Measurements from ENCODE around the gene CCDC17. TPM values are rescaled to one million over a fixed set of nuclear protein-coding genes. Genes with fewer than 3 reads are reported as not detected.

The CCDC17 gene
- total RNA-seq, 4 donors from 2014 or later, result 1.0 to 4.1 (median 1.3) TPM; not detected in 1

DNA sequence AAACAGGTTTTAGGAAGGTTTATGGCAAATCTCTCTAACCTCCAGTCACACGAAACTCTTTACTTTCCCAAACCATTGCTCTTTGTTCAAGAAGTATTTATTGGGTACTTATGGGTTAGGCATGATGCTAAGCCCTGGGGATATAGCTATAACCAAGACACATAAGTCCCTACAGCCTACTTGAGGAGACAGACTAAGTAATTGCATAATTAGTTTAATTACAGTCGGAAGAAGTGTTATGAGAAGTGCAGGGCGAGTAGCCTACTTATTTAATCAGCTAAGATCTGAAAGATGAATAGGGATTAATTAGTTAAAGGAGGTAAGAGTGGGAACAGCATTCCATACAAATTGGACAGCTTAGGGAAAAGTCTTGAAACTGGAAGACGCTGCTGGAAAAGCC, 53.2 kb downstream of the CCDC17 start:
- TF ChIP-seq CTCF (IDR thresholded peaks at IDR 0.05; ENCODE audit: low read depth), result no peak

Small RNAs within 50 kb of the gene (small RNA-seq; reads per million reads assigned to genes)
- gene AL355480.1 (not detected), gene AL355480.2 (not detected), gene AL355480.3 (not detected), gene AL355480.4 (not detected)

Other genes with a start within 250 kb of the CCDC17 start
- gene TESK2, start 132.9 kb downstream of the CCDC17 start, total RNA-seq, result 10 to 100 TPM in 1 of 4 donors, 1 to 10 TPM in 3; 2.8 to 10.7 (median 6.5) TPM
- gene CCDC163, start 124.0 kb downstream of the CCDC17 start, total RNA-seq, result under 1 TPM in 2 of 4 donors, not detected in 2; 0.49 to 0.68 TPM
- gene MMACHC, start 123.8 kb downstream of the CCDC17 start, total RNA-seq, result 1 to 10 TPM in 3 of 4 donors, under 1 TPM in 1; 0.88 to 4.2 (median 2.8) TPM
- 100 to 1,000 TPM; 159 to 328 (median 216) TPM for gene PRDX1, start 102.2 kb downstream of the CCDC17 start, total RNA-seq
- gene AKR1A1, start 73.2 kb downstream of the CCDC17 start, total RNA-seq, result 10 to 100 TPM; 57.8 to 91.3 (median 82.1) TPM
- 100 to 1,000 TPM in 1 of 4 donors, 10 to 100 TPM in 3; 43.0 to 106 (median 79.2) TPM for gene NASP, start 40.0 kb downstream of the CCDC17 start, total RNA-seq
- gene GPBP1L1, start 62.5 kb upstream of the CCDC17 start, total RNA-seq, result 100 to 1,000 TPM in 3 of 4 donors, 10 to 100 TPM in 1; 85.3 to 124 (median 109) TPM
- 10 to 100 TPM; 17.0 to 29.4 (median 18.4) TPM for gene TMEM69, start 64.1 kb upstream of the CCDC17 start, total RNA-seq
- gene IPP, start 126.6 kb upstream of the CCDC17 start, total RNA-seq, result 10 to 100 TPM in 2 of 4 donors, 1 to 10 TPM in 2; 7.3 to 11.4 (median 10.1) TPM
- gene MAST2, start 179.6 kb upstream of the CCDC17 start, total RNA-seq, result 10 to 100 TPM; 13.4 to 23.3 (median 18.2) TPM